Mucosa of descending colon (tissue), 3 donors: ENCODE results near the gene SAXO1. TPM values are rescaled to one million over a fixed set of nuclear protein-coding genes. Genes with fewer than 3 reads are reported as not detected.
"Not testable (repeated sequence)": the region's sequence is repeated elsewhere in the genome, so short reads cannot be mapped to it uniquely, and the experiment has no call there.

Experiments used
- ATAC-seq: fragments of 200-7000 bp; cut with Tn5 transposase; one replicate; pipeline ENCODE4 v1.9.1; 2020; ENCODE audit warnings: mild to moderate bottlenecking, moderate library complexity
- DNase-seq, 3 donors: peaks; one replicate each; pipeline ENCODE4 v3.0.0-alpha.2; 2020
- H3K36me3 ChIP-seq: fragments of 200-600 bp; one replicate; pipeline ENCODE4 v1.8.0; 2021; ENCODE audit warnings: low read depth, mild to moderate bottlenecking
- H3K4me1 ChIP-seq: fragments of 200-600 bp; one replicate; pipeline ENCODE4 v1.8.0; 2021; ENCODE audit warnings: low read depth, mild to moderate bottlenecking
- H3K4me3 ChIP-seq: fragments of 200-600 bp; one replicate; pipeline ENCODE4 v1.8.0; 2021; ENCODE audit warnings: mild to moderate bottlenecking
- H3K9me3 ChIP-seq: fragments of 200-600 bp; one replicate; pipeline ENCODE4 v1.8.0; 2021; ENCODE audit warnings: mild to moderate bottlenecking
- CTCF ChIP-seq: fragments of 200-600 bp; IDR thresholded peaks from one replicate; pipeline ENCODE4 v1.8.0; 2022; ENCODE audit warnings: antibody characterized with exemption, mild to moderate bottlenecking
- intact Hi-C, 2 donors: fragments of 100-400 bp; cut with DNase I in 1 of 2; cut with micrococcal nuclease in 1 of 2; formaldehyde crosslinking; loops; one replicate each; pipeline versions ENCODE4 v1.11.0 to v1.11.1; 2022; cut with DNase I, micrococcal nuclease
- total RNA-seq, 3 donors: library from RNA; stranded (reverse); fragmentation: NEBNext Ultra II Directional in 2 of 3; extraction: Animal tissue kit (Norgen Biotek cat#: 25700) in 2 of 3; gene quantifications; one replicate each; pipeline versions ENCODE4 v1.2.1 to v1.2.4, GENCODE V29; 2021 to 2023
- donor health status: DM: no; HTN: no; CAD: no; lungs with moderate emphysema.
- donor health status: DM: no; HTN: no; CAD: no.
- donor health status: DM: no; HTN: yes; CAD: no.

The SAXO1 gene
- total RNA-seq, 3 donors from 2014 or later = 0.06 to 0.29 (median 0.24) TPM

DNA sequence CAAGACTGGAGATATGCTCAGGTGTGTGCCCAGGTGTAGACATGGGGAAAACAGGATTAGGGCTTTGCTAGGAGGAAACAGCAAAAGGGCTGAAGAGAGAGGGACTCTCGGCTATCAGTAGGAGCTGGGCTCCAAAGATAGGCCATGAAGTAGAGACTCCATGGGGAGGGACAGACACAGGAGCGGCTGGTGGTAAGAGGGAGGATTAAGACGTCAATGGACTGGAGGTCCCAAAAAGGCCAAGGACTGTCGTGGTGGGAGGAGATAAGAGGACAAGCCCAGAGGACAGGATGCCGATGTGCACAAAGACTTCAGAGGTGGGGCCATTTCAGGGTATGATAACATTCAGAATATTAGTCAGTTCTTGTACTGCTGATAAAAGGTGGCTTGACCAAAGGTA is 93.1 kb downstream of the SAXO1 start:
- Histone ChIP-seq H3K36me3 (no peaks in the 10 kb centered on the region), H3K4me1 (no peaks in the 10 kb centered on the region), H3K9me3 (no peaks in the 10 kb centered on the region), H3K4me3 (no peak overlapping the region)
- intact Hi-C loops = no loop called here
- DNase-seq (no peak), ATAC-seq (no peak)
- TF ChIP-seq CTCF = no peak

DNA sequence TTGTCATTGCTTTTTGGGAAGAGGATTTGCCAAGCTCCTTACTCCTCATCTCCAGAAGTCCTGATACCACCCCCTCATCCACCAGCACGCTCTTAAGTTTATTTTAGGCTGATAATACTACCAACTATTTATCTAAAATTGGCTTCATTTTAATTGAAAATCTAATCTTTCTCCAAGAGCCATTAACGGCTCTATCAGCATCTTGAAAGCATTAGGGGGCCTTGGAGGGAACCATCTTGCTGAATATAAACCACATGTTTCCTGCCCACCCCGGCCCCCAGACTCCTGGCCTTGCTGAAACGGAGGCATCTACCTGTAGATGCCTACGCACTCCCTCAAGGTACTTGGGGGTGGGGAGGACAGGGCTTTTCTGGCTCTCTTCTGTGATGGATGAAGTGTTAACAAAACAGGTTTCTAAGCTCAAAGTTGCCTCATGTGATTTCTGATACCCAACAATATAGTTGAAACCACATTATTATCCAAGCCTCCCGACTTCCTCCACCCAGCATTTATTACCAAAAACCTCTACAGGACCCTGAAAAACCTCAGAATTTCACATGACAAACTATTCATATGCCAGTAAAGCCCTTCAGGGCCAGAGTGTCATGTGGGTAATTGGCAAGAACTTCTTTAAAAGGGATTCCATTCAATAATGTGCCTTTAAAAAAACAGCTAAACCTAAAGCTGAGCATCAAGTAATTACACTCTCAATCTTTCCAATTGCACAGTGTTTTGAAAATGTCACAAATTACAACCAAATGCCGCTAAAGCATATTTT is 96.7 kb downstream of the SAXO1 start:
- Histone ChIP-seq H3K4me1 (no peaks in the 10 kb centered on the region), H3K4me3 (no peak overlapping the region), H3K36me3 (no peaks in the 10 kb centered on the region), H3K9me3 (no peaks in the 10 kb centered on the region)
- TF ChIP-seq CTCF = no peak
- intact Hi-C loops = no loop called here
- ATAC-seq (no peak), DNase-seq (no peak)

- Histone ChIP-seq H3K9me3 (no peaks in the 10 kb centered on the region), H3K4me1 (no peaks in the 10 kb centered on the region), H3K36me3 (no peaks in the 10 kb centered on the region), H3K4me3 (no peak overlapping the region)
- ATAC-seq (no peak), DNase-seq (no peak)
- intact Hi-C loops = no loop called here
- no peak for TF ChIP-seq CTCF
Measured at GRCh38 chr9:18935541-18935940, 97.5 kb downstream of the SAXO1 start.

GRCh38 chr9:18930611-18931010 is 102.4 kb downstream of the SAXO1 start:
- ATAC-seq, H3K4me1 ChIP-seq, DNase-seq, H3K9me3 ChIP-seq, H3K4me3 ChIP-seq, intact Hi-C loops, H3K36me3 ChIP-seq: not testable (repeated sequence)

DNA sequence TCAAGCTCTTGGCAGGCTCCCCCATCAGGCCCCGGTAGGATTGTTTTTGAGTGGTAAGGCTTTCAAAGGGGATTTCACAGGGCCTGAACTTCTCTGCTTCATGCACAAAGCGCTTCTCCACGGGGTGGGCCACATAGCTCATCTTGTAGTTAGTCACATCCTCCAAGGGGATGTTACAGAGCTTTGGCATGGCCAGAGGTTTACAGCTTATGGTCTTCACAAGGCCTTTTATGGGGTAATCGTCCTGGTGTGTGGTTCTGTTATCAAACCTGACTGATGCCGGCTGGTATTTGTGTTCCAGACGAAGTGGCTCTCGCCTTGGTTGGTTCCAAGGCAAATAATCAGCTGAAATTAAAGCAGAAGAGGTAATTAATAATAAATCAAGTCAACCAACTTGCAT is 104.3 kb downstream of the SAXO1 start:
- TF ChIP-seq CTCF = no peak
- ATAC-seq (no peak), DNase-seq (no peak)
- intact Hi-C loops = no loop called here
- Histone ChIP-seq H3K4me3 (no peak overlapping the region), H3K36me3 (no peaks in the 10 kb centered on the region), H3K4me1 (no peaks in the 10 kb centered on the region), H3K9me3 (no peaks in the 10 kb centered on the region)

DNA sequence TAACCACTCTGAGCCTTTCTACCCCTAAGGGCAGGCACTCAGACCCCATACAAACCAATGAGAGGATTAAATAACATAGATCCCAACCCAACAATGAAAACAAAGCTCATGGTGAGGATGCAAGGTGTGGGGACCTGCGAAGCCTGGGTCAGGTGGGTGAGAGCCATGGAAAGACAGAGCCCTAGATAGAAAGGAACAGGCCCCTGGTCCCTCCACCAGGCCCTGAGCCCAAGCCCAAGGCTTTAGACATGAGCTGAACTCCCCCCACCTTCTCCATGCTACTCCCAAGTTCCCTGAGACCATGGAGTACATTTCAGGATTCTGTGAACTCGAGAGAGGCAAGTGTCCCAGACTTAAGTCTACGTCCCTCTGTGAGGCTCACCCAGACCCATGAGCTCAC is 106.5 kb downstream of the SAXO1 start:
- Histone ChIP-seq H3K36me3 (no peaks in the 10 kb centered on the region), H3K4me3 (no peak overlapping the region), H3K4me1 (no peaks in the 10 kb centered on the region), H3K9me3 (no peaks in the 10 kb centered on the region)
- DNase-seq = no peak
- no peak for ATAC-seq
- intact Hi-C loops = no loop called here
- no peak for TF ChIP-seq CTCF
